Tibial artery (tissue), 4 donors: ENCODE measurements around the gene TRIM50.

Source experiments
- DNase-seq, 2 donors: peaks; one replicate each; pipeline ENCODE4 v3.0.0-alpha.2; 2019
- H3K27ac ChIP-seq, 2 donors: fragments of 200-600 bp; sonication (generic) in 1 of 2; 1 replicate in 1 of 2; 2 replicates in 1 of 2; pipeline ENCODE4 v1.5.1; 2018 to 2019; ENCODE audit warnings: mild to moderate bottlenecking in 1 of 2
- H3K27me3 ChIP-seq, 2 donors: fragments of 200-600 bp; sonication (generic) in 1 of 2; one replicate each; pipeline versions ENCODE4 v1.5.1 to v1.6.0; 2016 to 2019
- H3K36me3 ChIP-seq, 3 donors: fragments of 200-600 bp; sonication (generic) in 2 of 3; one replicate each; pipeline ENCODE4 v1.5.1; 2016 to 2019; ENCODE audit warnings: mild to moderate bottlenecking in 2 of 3
- H3K4me1 ChIP-seq, 4 donors: fragments of 200-600 bp; sonication (generic) in 2 of 4; 1 replicate in 3 of 4; 2 replicates in 1 of 4; pipeline ENCODE4 v1.5.1; 2016 to 2019
- H3K4me3 ChIP-seq, 2 donors: fragments of 200-600 bp; sonication (generic) in 1 of 2; 1 replicate in 1 of 2; 2 replicates in 1 of 2; pipeline ENCODE4 v1.5.1; 2018 to 2019; ENCODE audit warnings: mild to moderate bottlenecking in 2 of 2
- H3K9me3 ChIP-seq, 3 donors: fragments of 200-600 bp; sonication (generic) in 1 of 3; one replicate each; pipeline ENCODE4 v1.5.1; 2016 to 2019
- intact Hi-C: fragments of 100-400 bp; cut with DNase I; formaldehyde crosslinking; loops from one replicate; pipeline ENCODE4 v1.15.0; 2023; ENCODE audit warnings: low total_unique reads
- TF ChIP-seq, protein P1 (sequence below), 2 experiments: fragments of 200-600 bp in 1 of 2; fragments of 450-650 bp in 1 of 2; IDR thresholded peaks; one replicate each; pipeline ENCODE4 v1.5.1; 2017 to 2019; ENCODE audit warnings: antibody characterized with exemption in 2 of 2, mild to moderate bottlenecking in 1 of 2, moderate library complexity in 1 of 2

The TRIM50 gene

DNA sequence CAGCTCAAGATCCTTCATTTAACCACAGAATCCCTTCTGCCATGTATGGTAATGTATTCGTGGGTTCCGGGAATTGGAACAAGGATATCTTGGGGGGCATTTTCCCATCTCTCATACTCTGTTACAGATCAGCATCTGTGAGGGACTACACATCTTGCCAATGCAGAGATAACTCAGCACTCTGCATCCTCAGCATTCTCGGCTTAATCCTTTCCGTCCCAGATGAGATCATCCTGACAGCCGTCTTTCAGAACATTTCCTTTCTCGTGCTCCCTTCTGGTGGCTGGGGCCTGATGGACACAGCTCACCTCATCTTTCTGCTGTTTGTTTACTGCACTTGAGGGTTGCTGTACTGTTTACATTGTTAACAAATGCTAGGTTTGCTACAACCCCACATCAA, 25.4 kb upstream of the TRIM50 start:
- intact Hi-C loops = no loop called here
- H3K36me3 ChIP-seq = no peaks in the 10 kb centered on the region
- peaks cover 0 to 4% of the 10 kb centered on the region in 2 donors for H3K27me3 ChIP-seq
- TF ChIP-seq, protein P1, sequence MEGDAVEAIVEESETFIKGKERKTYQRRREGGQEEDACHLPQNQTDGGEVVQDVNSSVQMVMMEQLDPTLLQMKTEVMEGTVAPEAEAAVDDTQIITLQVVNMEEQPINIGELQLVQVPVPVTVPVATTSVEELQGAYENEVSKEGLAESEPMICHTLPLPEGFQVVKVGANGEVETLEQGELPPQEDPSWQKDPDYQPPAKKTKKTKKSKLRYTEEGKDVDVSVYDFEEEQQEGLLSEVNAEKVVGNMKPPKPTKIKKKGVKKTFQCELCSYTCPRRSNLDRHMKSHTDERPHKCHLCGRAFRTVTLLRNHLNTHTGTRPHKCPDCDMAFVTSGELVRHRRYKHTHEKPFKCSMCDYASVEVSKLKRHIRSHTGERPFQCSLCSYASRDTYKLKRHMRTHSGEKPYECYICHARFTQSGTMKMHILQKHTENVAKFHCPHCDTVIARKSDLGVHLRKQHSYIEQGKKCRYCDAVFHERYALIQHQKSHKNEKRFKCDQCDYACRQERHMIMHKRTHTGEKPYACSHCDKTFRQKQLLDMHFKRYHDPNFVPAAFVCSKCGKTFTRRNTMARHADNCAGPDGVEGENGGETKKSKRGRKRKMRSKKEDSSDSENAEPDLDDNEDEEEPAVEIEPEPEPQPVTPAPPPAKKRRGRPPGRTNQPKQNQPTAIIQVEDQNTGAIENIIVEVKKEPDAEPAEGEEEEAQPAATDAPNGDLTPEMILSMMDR (IDR thresholded peaks at IDR 0.05) = no peak
- H3K27ac ChIP-seq = no peak overlapping the region
- H3K9me3 ChIP-seq = no peaks in the 10 kb centered on the region
- H3K4me3 ChIP-seq = no peak overlapping the region
- DNase-seq = no peak
- H3K4me1 ChIP-seq = peaks cover 0 to 8% (median 3%) of the 10 kb centered on the region in 4 donors

DNA sequence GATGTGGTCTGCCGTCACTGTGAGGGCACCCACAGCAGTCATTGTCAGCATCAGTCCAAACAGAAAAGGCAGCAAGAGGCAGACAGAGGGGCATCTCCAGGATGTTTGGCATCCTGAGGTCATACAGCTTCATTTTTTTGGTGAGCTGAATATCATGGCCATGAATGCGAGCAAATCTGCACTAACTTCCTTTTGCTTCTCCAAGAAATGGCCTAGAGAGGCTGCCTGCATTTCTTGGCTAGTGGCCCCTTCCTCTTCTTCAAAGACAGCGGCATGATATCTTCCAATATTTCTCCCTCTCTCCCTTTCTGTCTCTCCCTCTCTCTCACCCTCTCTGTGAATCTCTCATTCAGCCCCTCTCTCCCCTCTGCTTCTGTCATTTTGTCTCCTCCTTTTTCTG, 24.9 kb upstream of the TRIM50 start:
- intact Hi-C loops = no loop called here
- TF ChIP-seq, protein P1 (IDR thresholded peaks at IDR 0.05) = no peak
- Histone ChIP-seq H3K27me3 (peaks cover 0 to 4% of the 10 kb centered on the region in 2 donors), H3K4me1 (peaks cover 0 to 3% (median under 1%) of the 10 kb centered on the region in 4 donors), H3K4me3 (no peak overlapping the region), H3K27ac (no peak overlapping the region), H3K36me3 (no peaks in the 10 kb centered on the region), H3K9me3 (no peaks in the 10 kb centered on the region)
- DNase-seq = no peak

DNA sequence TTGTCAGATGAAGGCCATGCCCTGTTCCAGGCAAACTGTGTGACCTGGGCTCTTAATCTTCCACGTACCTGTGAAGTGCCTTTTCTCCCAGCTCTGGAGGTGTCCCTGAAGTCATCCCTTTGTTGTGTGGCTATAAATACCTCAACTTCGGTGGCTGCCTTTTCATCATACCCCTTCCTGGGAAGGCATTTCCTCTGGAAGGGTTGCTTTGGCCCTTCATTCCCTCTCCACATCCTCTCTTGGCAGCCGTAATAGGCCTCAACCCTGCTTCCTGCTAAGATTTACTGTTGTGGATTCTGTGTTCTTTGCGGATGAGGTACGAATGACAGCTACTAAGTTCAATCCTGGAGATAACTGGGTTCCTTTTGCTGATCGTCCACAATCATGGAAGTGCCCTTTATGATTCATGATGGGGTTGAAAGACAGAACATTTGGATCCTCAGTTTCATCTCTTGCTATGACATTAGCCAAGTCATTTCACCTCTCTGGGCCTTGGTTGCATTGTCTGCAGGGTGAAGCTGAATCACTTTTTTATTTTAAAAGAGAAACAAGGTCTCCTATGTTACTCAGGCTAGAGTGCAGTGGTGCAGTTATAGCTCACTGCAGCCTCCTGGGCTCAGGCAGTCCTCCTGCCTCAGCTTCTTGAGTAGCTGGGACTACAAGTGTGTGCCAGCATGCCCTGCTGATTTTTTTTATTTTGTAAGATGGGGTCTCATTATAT, 23.7 kb upstream of the TRIM50 start:
- TF ChIP-seq, protein P1 (IDR thresholded peaks at IDR 0.05) = no peak
- H3K4me3 ChIP-seq = no peak overlapping the region

DNA sequence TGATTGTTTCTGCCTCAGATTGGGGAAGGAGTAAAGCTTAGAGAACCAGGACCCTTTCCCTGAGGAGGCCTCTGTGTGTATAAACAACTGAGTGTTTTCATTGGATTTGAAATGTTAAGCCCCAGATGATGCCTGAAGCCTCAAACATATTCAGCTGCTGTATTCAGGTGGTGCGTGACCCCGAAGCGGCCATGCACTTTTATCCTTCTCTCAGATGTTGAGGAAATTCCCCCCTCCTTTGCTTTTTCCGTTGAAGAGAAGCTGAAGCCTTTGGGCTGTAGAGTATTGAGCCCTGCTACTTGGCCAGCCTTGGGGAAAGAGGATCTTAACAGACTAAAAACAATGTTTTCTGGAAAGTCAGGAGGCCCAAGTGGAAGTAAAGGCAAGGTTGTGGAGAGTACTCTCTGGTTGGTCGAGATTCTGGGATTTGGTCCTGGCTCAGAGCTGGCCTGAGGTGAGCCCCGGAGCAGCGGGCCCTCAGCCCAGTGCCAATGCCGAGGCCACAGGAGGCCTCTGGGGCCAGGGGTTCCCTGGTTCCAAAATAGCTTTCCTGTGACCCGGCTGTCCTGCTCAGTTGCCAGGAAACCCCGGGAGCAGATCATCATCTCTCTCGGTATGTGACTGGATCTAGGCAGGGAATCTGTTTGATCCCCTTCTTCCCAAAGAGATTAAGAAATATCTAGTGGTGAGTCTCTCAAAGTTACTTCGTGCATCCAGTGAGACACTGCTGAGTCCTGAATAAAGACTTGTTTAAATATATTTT, 22.6 kb upstream of the TRIM50 start:
- intact Hi-C loops = no loop called here
- Histone ChIP-seq H3K9me3 (no peaks in the 10 kb centered on the region), H3K36me3 (no peaks in the 10 kb centered on the region), H3K27ac (no peak overlapping the region), H3K27me3 (peaks cover 0 to 4% of the 10 kb centered on the region in 2 donors), H3K4me3 (no peak overlapping the region), H3K4me1 (no peaks in the 10 kb centered on the region)
- TF ChIP-seq, protein P1 (IDR thresholded peaks at IDR 0.05) = no peak
- no peak for DNase-seq

More for the DNA sequence above, 23.7 kb upstream of the TRIM50 start:
- H3K27me3 ChIP-seq = peaks cover 0 to 4% of the 10 kb centered on the region in 2 donors
- intact Hi-C loops = no loop called here
- H3K36me3 ChIP-seq = no peaks in the 10 kb centered on the region
- no peaks in the 10 kb centered on the region for H3K9me3 ChIP-seq
- no peak overlapping the region for H3K27ac ChIP-seq
- no peak for DNase-seq
- H3K4me1 ChIP-seq = no peaks in the 10 kb centered on the region

DNA sequence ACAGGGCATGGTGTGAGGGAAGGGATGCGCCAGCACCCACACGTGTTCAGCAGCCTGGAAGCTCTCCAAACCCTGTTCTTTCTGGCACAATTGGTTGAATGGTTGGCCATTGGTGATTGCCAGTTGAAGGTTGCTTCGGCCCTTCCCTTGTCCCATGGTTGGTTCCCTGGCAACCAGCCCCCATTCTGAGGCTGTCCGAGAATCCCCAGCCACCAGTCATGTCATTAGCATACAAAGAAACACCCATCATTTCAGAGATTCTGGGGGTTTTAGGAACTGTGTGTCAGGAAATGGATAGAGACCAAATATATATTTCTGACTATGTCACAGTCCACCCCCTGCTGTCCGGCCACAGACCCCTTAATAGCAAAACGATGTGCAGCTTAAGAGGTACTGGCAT, 21.9 kb upstream of the TRIM50 start:
- no peak overlapping the region for H3K27ac ChIP-seq
- no peaks in the 10 kb centered on the region for H3K9me3 ChIP-seq
- no peak overlapping the region for H3K4me3 ChIP-seq
- intact Hi-C loops = loop anchor here (10.0 kb wide), 1 partner anchor 85 kb away; the partner anchor contains the start of gene FZD9
- TF ChIP-seq, protein P1 (IDR thresholded peaks at IDR 0.05) = no peak
- DNase-seq = no peak
- H3K27me3 ChIP-seq = peaks cover 0 to 3% of the 10 kb centered on the region in 2 donors
- H3K4me1 ChIP-seq = no peaks in the 10 kb centered on the region
- no peaks in the 10 kb centered on the region for H3K36me3 ChIP-seq
